Transverse colon (tissue), 4 donors: ENCODE data around the gene HEBP2.

Source experiments
- POLR2A ChIP-seq: fragments of 450-650 bp; IDR thresholded peaks from one replicate; pipeline ENCODE4 v1.6.1; 2016; ENCODE audit warnings: antibody characterized with exemption, mild to moderate bottlenecking, moderate library complexity
- POLR2AphosphoS5 ChIP-seq, 3 donors: sonication (generic); formaldehyde crosslinking; IDR thresholded peaks; one replicate each; pipeline ENCODE4 v1.6.1; 2016; ENCODE audit warnings: antibody characterized with exemption in 3 of 3
- TF ChIP-seq, protein P1 (sequence below), 5 experiments: fragments of 200-600 bp in 3 of 5; fragments of 450-650 bp in 2 of 5; sonication (generic) in 3 of 5; IDR thresholded peaks; 1 replicate in 2 of 5; 2 replicates in 3 of 5; pipeline ENCODE4 v1.5.1; 2016 to 2017; ENCODE audit warnings: antibody characterized with exemption in 5 of 5, inconsistent platforms in 3 of 5, mild to moderate bottlenecking in 2 of 5, moderate library complexity in 1 of 5

DNA sequence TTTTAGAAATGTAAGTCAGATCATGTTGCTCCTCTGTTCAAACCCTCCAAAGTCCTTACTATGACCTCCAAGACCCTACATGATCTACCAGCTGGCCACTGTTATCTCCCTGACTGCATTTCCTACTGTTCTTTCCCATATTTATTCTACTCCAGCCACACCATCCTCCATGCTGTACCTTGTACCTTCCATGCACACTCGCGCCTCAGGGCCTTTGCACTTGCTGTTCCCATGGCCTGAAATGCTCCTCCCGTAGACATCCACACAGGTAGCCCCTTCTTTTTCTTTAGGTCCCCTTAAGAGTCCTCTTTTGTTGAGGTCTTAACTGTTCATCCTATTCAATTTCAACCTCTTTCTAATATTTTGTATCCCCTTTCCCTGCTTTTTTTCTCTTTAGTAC lies 47.0 kb downstream of the HEBP2 start:
- TF ChIP-seq, protein P1, sequence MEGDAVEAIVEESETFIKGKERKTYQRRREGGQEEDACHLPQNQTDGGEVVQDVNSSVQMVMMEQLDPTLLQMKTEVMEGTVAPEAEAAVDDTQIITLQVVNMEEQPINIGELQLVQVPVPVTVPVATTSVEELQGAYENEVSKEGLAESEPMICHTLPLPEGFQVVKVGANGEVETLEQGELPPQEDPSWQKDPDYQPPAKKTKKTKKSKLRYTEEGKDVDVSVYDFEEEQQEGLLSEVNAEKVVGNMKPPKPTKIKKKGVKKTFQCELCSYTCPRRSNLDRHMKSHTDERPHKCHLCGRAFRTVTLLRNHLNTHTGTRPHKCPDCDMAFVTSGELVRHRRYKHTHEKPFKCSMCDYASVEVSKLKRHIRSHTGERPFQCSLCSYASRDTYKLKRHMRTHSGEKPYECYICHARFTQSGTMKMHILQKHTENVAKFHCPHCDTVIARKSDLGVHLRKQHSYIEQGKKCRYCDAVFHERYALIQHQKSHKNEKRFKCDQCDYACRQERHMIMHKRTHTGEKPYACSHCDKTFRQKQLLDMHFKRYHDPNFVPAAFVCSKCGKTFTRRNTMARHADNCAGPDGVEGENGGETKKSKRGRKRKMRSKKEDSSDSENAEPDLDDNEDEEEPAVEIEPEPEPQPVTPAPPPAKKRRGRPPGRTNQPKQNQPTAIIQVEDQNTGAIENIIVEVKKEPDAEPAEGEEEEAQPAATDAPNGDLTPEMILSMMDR (IDR thresholded peaks at IDR 0.05): no peak
- TF ChIP-seq POLR2A: no peak
- TF ChIP-seq POLR2AphosphoS5 (IDR thresholded peaks at IDR 0.05): no peak
